A549 (cell line): Measurements from ENCODE around the gene CLCN3. TPM values are rescaled to one million over a fixed set of nuclear protein-coding genes. Genes with fewer than 3 reads are reported as not detected.

ENCODE experiments used
- ATAC-seq, 2 experiments: fragments of 200-7000 bp in 1 of 2; fragments of >200 bp in 1 of 2; cut with Nextera tagmentation in 1 of 2; cut with Tn5 transposase in 1 of 2; 3 replicates each; pipeline versions ENCODE4 v1.8.0 to v1.9.1; 2018 to 2020; ENCODE audit warnings: mild to moderate bottlenecking in 1 of 2, moderate library complexity in 1 of 2
- CTCF ChIA-PET: fragments of 300-600 bp; sonication (Branson Sonifier 250); formaldehyde crosslinking; extraction: SDS; loops from one replicate; lab custom pipeline; 2021; ENCODE audit warnings: antibody characterized with exemption, inconsistent platforms; lab: Yijun Ruan, JAX
- POLR2A ChIA-PET: fragments of 350-600 bp; formaldehyde crosslinking; extraction: SDS; loops from one replicate; lab custom pipeline; 2021; ENCODE audit warnings: antibody characterized with exemption, inconsistent platforms; lab: Yijun Ruan, JAX
- DNase-seq, 2 experiments: peaks; one replicate each; pipeline versions ENCODE4 v3.0.0 to v3.0.0-alpha.2; 2011 to 2016; ENCODE audit warnings: low read depth in 1 of 2, low spot score in 1 of 2
- FAIRE-seq: peaks from 2 replicates; lab custom pipeline; 2011; peaks lifted over from hg19 to GRCh38; lab: Jason Lieb, UNC
- H3K27ac ChIP-seq, 2 experiments: fragments of >200 bp; sonication (Bioruptor Twin); formaldehyde crosslinking; 3 replicates each; pipeline ENCODE4 v1.5.1; 2016 to 2017
- H3K4me1 ChIP-seq: fragments of >200 bp; sonication (Bioruptor Twin); formaldehyde crosslinking; 3 replicates; pipeline ENCODE4 v1.6.1; 2016
- H3K4me2 ChIP-seq: fragments of >200 bp; sonication (Bioruptor Twin); formaldehyde crosslinking; 3 replicates; pipeline ENCODE4 v1.6.1; 2016
- H3K4me3 ChIP-seq: fragments of >200 bp; sonication (Bioruptor Twin); formaldehyde crosslinking; 3 replicates; pipeline ENCODE4 v1.5.1; 2016
- H3K9me3 ChIP-seq: fragments of >200 bp; sonication (Bioruptor Twin); formaldehyde crosslinking; 3 replicates; pipeline ENCODE4 v1.6.1; 2016
- BHLHE40 ChIP-seq: IDR thresholded peaks from 2 replicates; pipeline ENCODE4 v1.6.1; 2012; ENCODE audit warnings: low read depth, low read length, inconsistent platforms
- CBX2 ChIP-seq: fragments of 200-600 bp; sonication (generic); IDR thresholded peaks from 2 replicates; pipeline ENCODE4 v1.6.1; 2016; ENCODE audit warnings: low read depth, mild to moderate bottlenecking, borderline replicate concordance
- CHD2 ChIP-seq: fragments of 150-350 bp; IDR thresholded peaks from 2 replicates; pipeline ENCODE4 v1.6.1; 2014; ENCODE audit warnings: low read length; ENCODE audit not compliant: partially characterized antibody
- ESRRA ChIP-seq: fragments of 150-350 bp; IDR thresholded peaks from 2 replicates; pipeline ENCODE4 v1.6.1; 2014; ENCODE audit warnings: mild to moderate bottlenecking, low read length, borderline replicate concordance
- HEYL ChIP-seq: fragments of 250-450 bp; sonication (Bioruptor Pico); IDR thresholded peaks from 2 replicates; pipeline ENCODE4 v1.8.0; 2021; ENCODE audit warnings: mild to moderate bottlenecking, moderate library complexity
- HOXB5 ChIP-seq: fragments of 250-450 bp; sonication (Bioruptor Pico); IDR thresholded peaks from 2 replicates; pipeline ENCODE4 v1.5.0; 2020; ENCODE audit warnings: mild to moderate bottlenecking, moderate library complexity
- JUN ChIP-seq, 2 experiments: fragments of >200 bp; sonication (Bioruptor Twin); formaldehyde crosslinking; IDR thresholded peaks; 2 replicates in 1 of 2; 3 replicates in 1 of 2; pipeline ENCODE4 v1.6.1; 2016 to 2017
- KDM5A ChIP-seq: fragments of 200-600 bp; sonication (generic); IDR thresholded peaks from 2 replicates; pipeline ENCODE4 v1.6.1; 2016; ENCODE audit warnings: antibody characterized with exemption, mild to moderate bottlenecking
- MAFK ChIP-seq: fragments of 450-650 bp; IDR thresholded peaks from 2 replicates; pipeline ENCODE4 v1.6.1; 2014; ENCODE audit not compliant: partially characterized antibody
- NFE2L2 ChIP-seq: fragments of 150-350 bp; conservative IDR thresholded peaks from 2 replicates; pipeline ENCODE4 v1.6.1; 2014; ENCODE audit warnings: low read length
- NPAS2 ChIP-seq: fragments of 250-450 bp; sonication (Bioruptor Pico); IDR thresholded peaks from 2 replicates; pipeline ENCODE4 v1.8.0; 2022; ENCODE audit warnings: mild to moderate bottlenecking, moderate library complexity, borderline replicate concordance
- PHF8 ChIP-seq: fragments of 200-600 bp; sonication (generic); IDR thresholded peaks from 2 replicates; pipeline ENCODE4 v1.6.1; 2016; ENCODE audit warnings: low read depth, mild to moderate bottlenecking, antibody characterized with exemption, moderate library complexity, borderline replicate concordance
- POLR2AphosphoS2 ChIP-seq: conservative IDR thresholded peaks from 2 replicates; pipeline ENCODE4 v1.6.1; 2012; ENCODE audit warnings: low read length, improper control_type of control experiment, inconsistent platforms
- RAD21 ChIP-seq, 2 experiments: fragments of >200 bp in 1 of 2; sonication (Bioruptor Twin) in 1 of 2; formaldehyde crosslinking in 1 of 2; IDR thresholded peaks in 1 of 2; conservative IDR thresholded peaks in 1 of 2; 2 replicates in 1 of 2; 3 replicates in 1 of 2; pipeline ENCODE4 v1.6.1; 2012 to 2018; ENCODE audit warnings: inconsistent platforms in 1 of 2
- SMC3 ChIP-seq: fragments of >200 bp; sonication (Bioruptor Twin); formaldehyde crosslinking; IDR thresholded peaks from 3 replicates; pipeline ENCODE4 v1.6.1; 2018; ENCODE audit warnings: inconsistent platforms
- SREBF2 ChIP-seq: fragments of 450-650 bp; IDR thresholded peaks from 2 replicates; pipeline ENCODE4 v1.6.1; 2014; ENCODE audit warnings: mild to moderate bottlenecking, moderate library complexity
- TFCP2L1 ChIP-seq: fragments of 250-450 bp; sonication (Bioruptor Pico); IDR thresholded peaks from 2 replicates; pipeline ENCODE4 v1.5.0; 2021; ENCODE audit warnings: mild to moderate bottlenecking
- TP53 ChIP-seq: fragments of 250-450 bp; sonication (Bioruptor Pico); IDR thresholded peaks from 2 replicates; pipeline ENCODE4 v1.5.0; 2021; ENCODE audit warnings: mild to moderate bottlenecking, moderate library complexity
- ZC3H11A ChIP-seq: fragments of 450-650 bp; IDR thresholded peaks from 2 replicates; pipeline ENCODE4 v1.6.1; 2014; ENCODE audit warnings: antibody characterized with exemption, mild to moderate bottlenecking
- ZNF302 ChIP-seq: fragments of 250-450 bp; sonication (Bioruptor Pico); IDR thresholded peaks from 2 replicates; pipeline ENCODE4 v1.9.0; 2021; ENCODE audit warnings: inconsistent platforms, mild to moderate bottlenecking, moderate library complexity
- ZSCAN20 ChIP-seq: fragments of 250-450 bp; sonication (Bioruptor Pico); IDR thresholded peaks from 2 replicates; pipeline ENCODE4 v1.8.0; 2022; ENCODE audit warnings: mild to moderate bottlenecking, moderate library complexity
- WGBS: methylation state at CpG from one replicate; pipeline ENCODE4 v1.1.6; 2017; ENCODE audit errors: missing lambda C conversion rate; 5-methylcytosine and 5-hydroxymethylcytosine counted together
- polyA plus RNA-seq, 4 experiments: library from polyadenylated mRNA; depleted of rRNA in 3 of 4; stranded (reverse); fragments of >200 nt; fragmentation: RNase III in 1 of 4; extraction: RNeasy Plus Mini Kit Qiagen cat#74134 plus additional on column Dnase treatment in 1 of 4; gene quantifications; 2 replicates in 3 of 4; 3 replicates in 1 of 4; pipeline ENCODE4 v1.2.3, GENCODE V29; 2011 to 2017
- TF ChIP-seq, protein P1 (sequence below): IDR thresholded peaks from 2 replicates; pipeline ENCODE4 v1.6.1; 2012
- TF ChIP-seq, protein P2 (sequence below): fragments of 200-600 bp; sonication (generic); IDR thresholded peaks from 2 replicates; pipeline ENCODE4 v1.6.1; 2016; ENCODE audit warnings: antibody characterized with exemption, mild to moderate bottlenecking, moderate library complexity
- TF ChIP-seq, protein P3 (sequence below): fragments of >200 bp; sonication (Bioruptor Twin); formaldehyde crosslinking; IDR thresholded peaks from 3 replicates; pipeline ENCODE4 v1.5.1; 2016
- TF ChIP-seq, protein P4 (sequence below): fragments of 150-350 bp; IDR thresholded peaks from 2 replicates; pipeline ENCODE4 v1.6.1; 2014; ENCODE audit warnings: low read depth, mild to moderate bottlenecking, low read length
- TF ChIP-seq, protein P5 (sequence below): fragments of 250-450 bp; sonication (Bioruptor Pico); IDR thresholded peaks from 2 replicates; pipeline ENCODE4 v1.5.0; 2020; ENCODE audit warnings: low read depth, mild to moderate bottlenecking, moderate library complexity
- TF ChIP-seq, protein P6 (sequence below): fragments of 250-450 bp; sonication (Bioruptor Pico); IDR thresholded peaks from 2 replicates; pipeline ENCODE4 v1.5.0; 2021; ENCODE audit warnings: mild to moderate bottlenecking, moderate library complexity, borderline replicate concordance
- TF ChIP-seq, protein P7 (sequence below): fragments of >200 bp; sonication (Bioruptor Twin); formaldehyde crosslinking; IDR thresholded peaks from 2 replicates; pipeline ENCODE4 v1.6.1; 2016

Gene CLCN3
- polyA plus RNA-seq, 2 of the 4 experiments (the other 2 are of a cell fraction), result 18.8 to 53.6 TPM

DNA sequence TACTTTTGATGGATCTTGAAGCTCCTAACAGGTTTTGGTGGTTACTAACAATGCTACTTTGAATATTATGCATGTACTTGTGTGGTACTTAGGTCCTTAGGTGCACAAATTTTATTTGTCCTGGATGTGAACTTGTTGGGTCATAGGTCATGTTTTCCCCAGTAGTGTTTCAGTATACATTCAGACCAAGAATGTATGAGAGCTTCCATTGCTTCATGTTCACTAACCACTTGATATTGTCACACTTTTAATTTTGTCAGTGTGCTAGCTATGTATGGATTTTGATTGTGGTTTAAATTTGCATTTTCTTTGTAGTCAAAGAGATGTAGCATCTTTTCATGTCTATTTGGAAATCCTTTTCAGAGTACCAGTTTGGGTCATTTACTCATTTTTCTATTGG is 32.2 kb downstream of the CLCN3 start:
- POLR2A ChIA-PET, result no interaction called here
- FAIRE-seq, result no peak
- DNase-seq, result no peak

DNA sequence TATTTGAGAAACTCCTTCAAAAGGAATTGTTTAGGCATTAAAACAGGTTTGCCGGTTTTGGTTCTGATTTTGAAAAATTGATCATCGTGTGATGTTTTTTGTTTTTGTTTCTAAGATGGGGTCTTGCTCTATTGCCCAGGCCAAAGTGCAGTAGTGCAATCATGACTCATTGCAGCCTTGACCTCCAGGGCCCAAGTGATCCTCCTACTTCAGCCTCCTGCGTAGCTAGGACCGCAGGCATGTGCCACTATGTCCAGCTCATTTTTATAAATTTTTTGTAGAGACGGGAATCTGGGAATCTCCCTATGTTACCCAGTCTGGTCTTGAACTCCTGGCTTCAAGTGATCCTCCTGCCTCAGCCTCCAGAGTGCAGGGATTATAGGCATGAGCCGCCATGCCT is 35.0 kb downstream of the CLCN3 start:
- Histone ChIP-seq H3K4me1 (peaks cover 13% of the 10 kb centered on the region; the same call in 2 of the 3 replicates), H3K4me3 (no peak overlapping the region), H3K27ac (no peak overlapping the region), H3K4me2 (no peak overlapping the region), H3K9me3 (no peaks in the 10 kb centered on the region)
- POLR2A ChIA-PET, result no interaction called here
- CTCF ChIA-PET, result interaction anchor here (1.5 kb wide), 1 partner anchor 42 kb away, joined by 5 read pairs; no protein-coding TSS in a partner anchor
- WGBS, result 90% methylated on average over 6 of the region's 6 CpGs
- DNase-seq (no peak), FAIRE-seq (no peak), ATAC-seq (no peak)
- TF ChIP-seq HOXB5 (CRISPR knock-in tag) (no peak), SMC3 (no peak), PHF8 (no peak), ZSCAN20 (CRISPR knock-in tag) (no peak), ZNF302 (CRISPR knock-in tag) (no peak), CHD2 (no peak), TP53 (CRISPR knock-in tag) (no peak)
- TF ChIP-seq, protein P1, sequence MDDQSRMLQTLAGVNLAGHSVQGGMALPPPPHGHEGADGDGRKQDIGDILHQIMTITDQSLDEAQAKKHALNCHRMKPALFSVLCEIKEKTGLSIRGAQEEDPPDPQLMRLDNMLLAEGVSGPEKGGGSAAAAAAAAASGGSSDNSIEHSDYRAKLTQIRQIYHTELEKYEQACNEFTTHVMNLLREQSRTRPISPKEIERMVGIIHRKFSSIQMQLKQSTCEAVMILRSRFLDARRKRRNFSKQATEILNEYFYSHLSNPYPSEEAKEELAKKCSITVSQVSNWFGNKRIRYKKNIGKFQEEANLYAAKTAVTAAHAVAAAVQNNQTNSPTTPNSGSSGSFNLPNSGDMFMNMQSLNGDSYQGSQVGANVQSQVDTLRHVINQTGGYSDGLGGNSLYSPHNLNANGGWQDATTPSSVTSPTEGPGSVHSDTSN, result no peak
- TF ChIP-seq, protein P2, sequence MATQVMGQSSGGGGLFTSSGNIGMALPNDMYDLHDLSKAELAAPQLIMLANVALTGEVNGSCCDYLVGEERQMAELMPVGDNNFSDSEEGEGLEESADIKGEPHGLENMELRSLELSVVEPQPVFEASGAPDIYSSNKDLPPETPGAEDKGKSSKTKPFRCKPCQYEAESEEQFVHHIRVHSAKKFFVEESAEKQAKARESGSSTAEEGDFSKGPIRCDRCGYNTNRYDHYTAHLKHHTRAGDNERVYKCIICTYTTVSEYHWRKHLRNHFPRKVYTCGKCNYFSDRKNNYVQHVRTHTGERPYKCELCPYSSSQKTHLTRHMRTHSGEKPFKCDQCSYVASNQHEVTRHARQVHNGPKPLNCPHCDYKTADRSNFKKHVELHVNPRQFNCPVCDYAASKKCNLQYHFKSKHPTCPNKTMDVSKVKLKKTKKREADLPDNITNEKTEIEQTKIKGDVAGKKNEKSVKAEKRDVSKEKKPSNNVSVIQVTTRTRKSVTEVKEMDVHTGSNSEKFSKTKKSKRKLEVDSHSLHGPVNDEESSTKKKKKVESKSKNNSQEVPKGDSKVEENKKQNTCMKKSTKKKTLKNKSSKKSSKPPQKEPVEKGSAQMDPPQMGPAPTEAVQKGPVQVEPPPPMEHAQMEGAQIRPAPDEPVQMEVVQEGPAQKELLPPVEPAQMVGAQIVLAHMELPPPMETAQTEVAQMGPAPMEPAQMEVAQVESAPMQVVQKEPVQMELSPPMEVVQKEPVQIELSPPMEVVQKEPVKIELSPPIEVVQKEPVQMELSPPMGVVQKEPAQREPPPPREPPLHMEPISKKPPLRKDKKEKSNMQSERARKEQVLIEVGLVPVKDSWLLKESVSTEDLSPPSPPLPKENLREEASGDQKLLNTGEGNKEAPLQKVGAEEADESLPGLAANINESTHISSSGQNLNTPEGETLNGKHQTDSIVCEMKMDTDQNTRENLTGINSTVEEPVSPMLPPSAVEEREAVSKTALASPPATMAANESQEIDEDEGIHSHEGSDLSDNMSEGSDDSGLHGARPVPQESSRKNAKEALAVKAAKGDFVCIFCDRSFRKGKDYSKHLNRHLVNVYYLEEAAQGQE, result no peak
- TF ChIP-seq, protein P3, sequence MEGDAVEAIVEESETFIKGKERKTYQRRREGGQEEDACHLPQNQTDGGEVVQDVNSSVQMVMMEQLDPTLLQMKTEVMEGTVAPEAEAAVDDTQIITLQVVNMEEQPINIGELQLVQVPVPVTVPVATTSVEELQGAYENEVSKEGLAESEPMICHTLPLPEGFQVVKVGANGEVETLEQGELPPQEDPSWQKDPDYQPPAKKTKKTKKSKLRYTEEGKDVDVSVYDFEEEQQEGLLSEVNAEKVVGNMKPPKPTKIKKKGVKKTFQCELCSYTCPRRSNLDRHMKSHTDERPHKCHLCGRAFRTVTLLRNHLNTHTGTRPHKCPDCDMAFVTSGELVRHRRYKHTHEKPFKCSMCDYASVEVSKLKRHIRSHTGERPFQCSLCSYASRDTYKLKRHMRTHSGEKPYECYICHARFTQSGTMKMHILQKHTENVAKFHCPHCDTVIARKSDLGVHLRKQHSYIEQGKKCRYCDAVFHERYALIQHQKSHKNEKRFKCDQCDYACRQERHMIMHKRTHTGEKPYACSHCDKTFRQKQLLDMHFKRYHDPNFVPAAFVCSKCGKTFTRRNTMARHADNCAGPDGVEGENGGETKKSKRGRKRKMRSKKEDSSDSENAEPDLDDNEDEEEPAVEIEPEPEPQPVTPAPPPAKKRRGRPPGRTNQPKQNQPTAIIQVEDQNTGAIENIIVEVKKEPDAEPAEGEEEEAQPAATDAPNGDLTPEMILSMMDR, result no peak
- TF ChIP-seq, protein P4, sequence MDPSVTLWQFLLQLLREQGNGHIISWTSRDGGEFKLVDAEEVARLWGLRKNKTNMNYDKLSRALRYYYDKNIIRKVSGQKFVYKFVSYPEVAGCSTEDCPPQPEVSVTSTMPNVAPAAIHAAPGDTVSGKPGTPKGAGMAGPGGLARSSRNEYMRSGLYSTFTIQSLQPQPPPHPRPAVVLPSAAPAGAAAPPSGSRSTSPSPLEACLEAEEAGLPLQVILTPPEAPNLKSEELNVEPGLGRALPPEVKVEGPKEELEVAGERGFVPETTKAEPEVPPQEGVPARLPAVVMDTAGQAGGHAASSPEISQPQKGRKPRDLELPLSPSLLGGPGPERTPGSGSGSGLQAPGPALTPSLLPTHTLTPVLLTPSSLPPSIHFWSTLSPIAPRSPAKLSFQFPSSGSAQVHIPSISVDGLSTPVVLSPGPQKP, result no peak
- TF ChIP-seq, protein P5, sequence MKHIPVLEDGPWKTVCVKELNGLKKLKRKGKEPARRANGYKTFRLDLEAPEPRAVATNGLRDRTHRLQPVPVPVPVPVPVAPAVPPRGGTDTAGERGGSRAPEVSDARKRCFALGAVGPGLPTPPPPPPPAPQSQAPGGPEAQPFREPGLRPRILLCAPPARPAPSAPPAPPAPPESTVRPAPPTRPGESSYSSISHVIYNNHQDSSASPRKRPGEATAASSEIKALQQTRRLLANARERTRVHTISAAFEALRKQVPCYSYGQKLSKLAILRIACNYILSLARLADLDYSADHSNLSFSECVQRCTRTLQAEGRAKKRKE (CRISPR knock-in tag), result no peak
- TF ChIP-seq, protein P6, sequence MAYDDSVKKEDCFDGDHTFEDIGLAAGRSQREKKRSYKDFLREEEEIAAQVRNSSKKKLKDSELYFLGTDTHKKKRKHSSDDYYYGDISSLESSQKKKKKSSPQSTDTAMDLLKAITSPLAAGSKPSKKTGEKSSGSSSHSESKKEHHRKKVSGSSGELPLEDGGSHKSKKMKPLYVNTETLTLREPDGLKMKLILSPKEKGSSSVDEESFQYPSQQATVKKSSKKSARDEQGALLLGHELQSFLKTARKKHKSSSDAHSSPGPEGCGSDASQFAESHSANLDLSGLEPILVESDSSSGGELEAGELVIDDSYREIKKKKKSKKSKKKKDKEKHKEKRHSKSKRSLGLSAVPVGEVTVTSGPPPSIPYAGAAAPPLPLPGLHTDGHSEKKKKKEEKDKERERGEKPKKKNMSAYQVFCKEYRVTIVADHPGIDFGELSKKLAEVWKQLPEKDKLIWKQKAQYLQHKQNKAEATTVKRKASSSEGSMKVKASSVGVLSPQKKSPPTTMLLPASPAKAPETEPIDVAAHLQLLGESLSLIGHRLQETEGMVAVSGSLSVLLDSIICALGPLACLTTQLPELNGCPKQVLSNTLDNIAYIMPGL (CRISPR knock-in tag), result no peak

More for the DNA sequence above, 32.2 kb downstream of the CLCN3 start:
- TF ChIP-seq, protein P7, sequence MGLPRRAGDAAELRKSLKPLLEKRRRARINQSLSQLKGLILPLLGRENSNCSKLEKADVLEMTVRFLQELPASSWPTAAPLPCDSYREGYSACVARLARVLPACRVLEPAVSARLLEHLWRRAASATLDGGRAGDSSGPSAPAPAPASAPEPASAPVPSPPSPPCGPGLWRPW, result no peak
- no peak for TF ChIP-seq HEYL (CRISPR knock-in tag)
- TF ChIP-seq, protein P5 (CRISPR knock-in tag), result no peak
- TF ChIP-seq MAFK, result no peak
- TF ChIP-seq NFE2L2, result no peak
- no peak for TF ChIP-seq CBX2
- TF ChIP-seq RAD21 (conservative IDR thresholded peaks at IDR 0.05 in 1 of 2, IDR thresholded peaks at IDR 0.05 in 1 of 2), result no peak
- TF ChIP-seq TFCP2L1 (CRISPR knock-in tag), result no peak
- no peak for TF ChIP-seq JUN (IDR thresholded peaks at IDR 0.05)
- no peak for TF ChIP-seq ESRRA
- TF ChIP-seq HOXB5 (CRISPR knock-in tag), result no peak
- TF ChIP-seq NPAS2 (CRISPR knock-in tag), result no peak
- no peak for TF ChIP-seq POLR2AphosphoS2
- no peak for TF ChIP-seq BHLHE40
- TF ChIP-seq SREBF2, result no peak
- TF ChIP-seq, protein P4, result no peak
- no peak for TF ChIP-seq KDM5A
- TF ChIP-seq PHF8, result no peak
- TF ChIP-seq ZC3H11A, result no peak
- Histone ChIP-seq H3K4me2 (no peak overlapping the region), H3K4me3 (no peak overlapping the region), H3K27ac (no peak overlapping the region), H3K9me3 (no peaks in the 10 kb centered on the region), H3K4me1 (peaks cover 6% of the 10 kb centered on the region; the same call in 2 of the 3 replicates)
- ATAC-seq, result no peak
- CTCF ChIA-PET, result interaction anchor here (0.7 to 1.1 kb wide), 2 partner anchors 33 to 40 kb away, joined by 3 read pairs; partner anchors contain the start of gene NEK1
